ENCODE measurements around the gene ABCA13. TPM values are rescaled to one million over a fixed set of nuclear protein-coding genes. Genes with fewer than 3 reads are reported as not detected.

The ABCA13 gene
- total RNA-seq, 1 donor from 2014 or later, result not detected

GRCh38 chr7:48149058-48149457 is 22.2 kb upstream of the ABCA13 start:
- Histone ChIP-seq H3K36me3 (no peaks in the 10 kb centered on the region), H3K4me1 (no peaks in the 10 kb centered on the region), H3K27ac (replicated peaks) (no peak overlapping the region), H3K27me3 (ENCODE audit: low read depth) (peaks cover 33% of the 10 kb centered on the region), H3K9me3 (replicated peaks) (peaks cover 7% of the 10 kb centered on the region), H3K4me3 (no peak overlapping the region)
- no peak for DNase-seq
- intact Hi-C loops (cut with micrococcal nuclease), result no loop called here
- no peak for TF ChIP-seq CTCF (IDR thresholded peaks at IDR 0.05; ENCODE audit: borderline replicate concordance)

DNA sequence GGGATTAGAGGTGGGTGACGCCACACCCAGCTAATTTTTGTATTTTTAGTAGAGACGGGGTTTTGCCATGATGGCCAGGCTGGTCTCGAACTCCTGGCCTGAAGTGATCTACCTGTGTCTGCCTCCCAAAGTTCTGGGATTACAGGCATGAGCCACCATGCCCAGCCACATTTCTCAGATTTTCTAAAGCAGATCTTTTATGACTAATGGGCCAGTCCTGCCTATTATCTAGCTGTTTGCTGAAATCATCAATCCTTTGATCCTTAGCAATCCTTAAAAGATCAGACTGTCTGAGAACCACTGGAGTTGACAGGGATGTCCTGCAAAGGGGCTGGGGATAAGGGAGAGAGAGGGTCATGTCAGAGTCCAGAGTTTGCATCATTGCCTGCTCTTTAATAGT is 21.2 kb upstream of the ABCA13 start:
- TF ChIP-seq CTCF (IDR thresholded peaks at IDR 0.05; ENCODE audit: borderline replicate concordance), result no peak
- Histone ChIP-seq H3K36me3 (no peaks in the 10 kb centered on the region), H3K27ac (replicated peaks) (no peak overlapping the region), H3K4me1 (no peaks in the 10 kb centered on the region), H3K27me3 (ENCODE audit: low read depth) (peaks cover 38% of the 10 kb centered on the region), H3K4me3 (no peak overlapping the region), H3K9me3 (replicated peaks) (peaks cover 7% of the 10 kb centered on the region)
- no peak for DNase-seq
- intact Hi-C loops (cut with micrococcal nuclease), result no loop called here

DNA sequence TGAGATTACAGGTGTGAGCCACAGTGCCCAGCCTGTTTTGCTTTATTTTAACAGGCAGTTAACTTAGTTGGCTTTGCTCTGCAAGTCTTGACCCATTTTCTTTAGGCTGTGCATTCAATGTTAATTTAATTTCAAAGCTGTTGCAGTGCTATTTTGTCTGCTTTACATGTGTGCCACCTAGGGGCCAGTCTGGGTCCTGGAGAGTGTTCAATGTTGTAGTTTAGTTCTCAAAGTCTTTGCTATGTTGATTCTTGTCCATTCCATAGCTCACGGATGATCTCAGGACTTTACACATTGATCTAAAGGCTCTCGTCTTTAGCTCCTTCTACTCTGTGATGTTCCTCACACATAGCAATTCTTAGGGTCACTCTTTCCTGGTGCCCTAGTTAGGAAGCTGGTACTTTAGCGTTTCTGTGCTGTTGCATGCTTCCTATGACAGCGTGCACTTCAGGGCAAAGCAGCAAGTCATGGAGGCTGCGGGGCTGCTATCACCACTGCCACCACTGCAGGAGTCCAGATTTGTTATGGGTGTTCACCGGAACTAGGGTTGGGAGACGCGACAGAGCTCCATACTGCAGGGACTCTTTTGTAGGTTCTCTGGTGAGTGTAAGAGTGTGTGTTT is 16.4 kb upstream of the ABCA13 start:
- no peaks in the 10 kb centered on the region for H3K4me1 ChIP-seq
- H3K9me3 ChIP-seq (replicated peaks), result peaks cover 7% of the 10 kb centered on the region
- H3K36me3 ChIP-seq, result no peaks in the 10 kb centered on the region
- no peak overlapping the region for H3K27ac ChIP-seq (replicated peaks)
- peak; percentile 44 for TF ChIP-seq CTCF (IDR thresholded peaks at IDR 0.05; ENCODE audit: borderline replicate concordance)
- intact Hi-C loops (cut with micrococcal nuclease), result no loop called here
- no peak for DNase-seq
- H3K27me3 ChIP-seq (ENCODE audit: low read depth), result peaks cover 19% of the 10 kb centered on the region
- no peak overlapping the region for H3K4me3 ChIP-seq

- Histone ChIP-seq H3K36me3 (no peaks in the 10 kb centered on the region), H3K27me3 (ENCODE audit: low read depth) (peaks cover 27% of the 10 kb centered on the region), H3K27ac (replicated peaks) (no peak overlapping the region), H3K9me3 (replicated peaks) (peaks cover 24% of the 10 kb centered on the region), H3K4me3 (no peak overlapping the region), H3K4me1 (no peaks in the 10 kb centered on the region)
- intact Hi-C loops (cut with micrococcal nuclease), result no loop called here
- no peak for DNase-seq
- TF ChIP-seq CTCF (IDR thresholded peaks at IDR 0.05; ENCODE audit: borderline replicate concordance), result no peak
These were observed 12.9 kb upstream of the ABCA13 start for GRCh38 chr7:48158404-48158803.

DNA sequence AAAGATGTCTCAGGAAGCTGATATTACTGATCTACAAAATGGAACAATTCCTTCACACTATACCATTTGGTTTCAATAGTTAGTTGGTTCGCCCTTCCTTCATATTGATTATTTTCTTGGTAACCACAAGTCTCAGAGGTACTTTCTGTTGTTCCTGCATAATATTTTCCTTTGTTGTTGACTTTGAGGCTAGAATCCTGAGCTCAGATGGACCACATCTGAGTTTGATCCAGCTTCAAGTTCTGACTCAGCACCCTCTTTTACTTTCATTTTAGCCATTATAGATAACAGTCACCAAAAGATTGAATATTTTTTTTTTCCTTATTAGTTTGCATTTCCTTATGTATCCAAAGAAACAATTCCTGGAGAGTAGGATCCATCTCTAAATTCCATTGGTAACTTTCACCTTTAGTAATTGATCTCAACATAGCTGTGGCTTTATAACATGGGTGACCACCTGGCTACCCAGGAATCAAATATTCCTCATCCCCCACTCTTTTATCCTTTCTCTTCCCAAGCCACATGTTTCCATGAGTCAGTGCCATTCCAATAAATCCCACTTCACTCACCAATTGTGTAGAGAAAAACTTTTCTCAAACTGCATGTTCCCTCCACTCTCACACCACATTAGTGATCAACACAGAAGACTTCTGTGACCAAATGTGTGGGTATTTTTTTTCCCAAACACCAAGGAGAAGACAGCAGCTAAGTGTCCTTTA is 9.7 kb upstream of the ABCA13 start:
- no peak for TF ChIP-seq CTCF (IDR thresholded peaks at IDR 0.05; ENCODE audit: borderline replicate concordance)
- Histone ChIP-seq H3K27ac (replicated peaks) (no peak overlapping the region), H3K27me3 (ENCODE audit: low read depth) (peaks cover 11% of the 10 kb centered on the region), H3K9me3 (replicated peaks) (peaks cover 28% of the 10 kb centered on the region), H3K4me3 (no peak overlapping the region), H3K36me3 (no peaks in the 10 kb centered on the region), H3K4me1 (no peaks in the 10 kb centered on the region)
- no peak for DNase-seq
- intact Hi-C loops (cut with micrococcal nuclease), result no loop called here

Measured in left ventricle myocardium inferior (tissue), 1 donor.